HAP-1 (cell line): ENCODE results near the gene TGIF2LY.
"Not testable (repeated sequence)": the region's sequence is repeated elsewhere in the genome, so short reads cannot be mapped to it uniquely, and the experiment has no call there.

ENCODE experiments used
- DNase-seq, 2 experiments: peaks; one replicate each; pipeline ENCODE4 v3.0.0-alpha.2; 2016 to 2020; ENCODE audit warnings: low spot score in 2 of 2
- H3K27me3 ChIP-seq: fragments of 250-450 bp; sonication (Bioruptor Pico); 2 replicates; pipeline ENCODE4 v1.5.1; 2020; ENCODE audit warnings: low read depth, mild to moderate bottlenecking, moderate library complexity
- H3K36me3 ChIP-seq: fragments of 250-450 bp; sonication (Bioruptor Pico); replicated peaks from 2 replicates; pipeline ENCODE4 v1.5.1; 2020; ENCODE audit warnings: mild to moderate bottlenecking
- H3K4me1 ChIP-seq: fragments of 250-450 bp; sonication (Bioruptor Pico); 2 replicates; pipeline ENCODE4 v1.5.1; 2020; ENCODE audit warnings: mild to moderate bottlenecking
- H3K4me3 ChIP-seq: fragments of 250-450 bp; sonication (Bioruptor Pico); 2 replicates; pipeline ENCODE4 v1.5.1; 2020; ENCODE audit warnings: mild to moderate bottlenecking, moderate library complexity
- H3K9me3 ChIP-seq: fragments of 250-450 bp; sonication (Bioruptor Pico); 2 replicates; pipeline ENCODE4 v1.5.1; 2020; ENCODE audit warnings: mild to moderate bottlenecking, moderate library complexity
- in situ Hi-C: fragments of 300-500 bp; cut with MboI; formaldehyde crosslinking; loops from 3 replicates; pipeline ENCODE4 v1.14.3; 2020; ENCODE audit warnings: low sequenced_read_pairs, inconsistent platforms, mixed read lengths

Gene TGIF2LY

GRCh38 chrY:3578767-3579166, at the start of gene TGIF2LY:
TGIF2LY (plus strand) TSS chrY:3579067; CDS start chrY:3579245, 178 bp downstream.
- in situ Hi-C loops, H3K4me3 ChIP-seq, H3K27me3 ChIP-seq, H3K36me3 ChIP-seq, DNase-seq, H3K4me1 ChIP-seq, H3K9me3 ChIP-seq: not testable (repeated sequence)
